ENCODE results near the gene LMNB1. TPM values are rescaled to one million over a fixed set of nuclear protein-coding genes. Genes with fewer than 3 reads are reported as not detected.

LMNB1 gene
- total and polyA plus RNA-seq, 4 donors = 5.1 to 40.3 (median 21.8) TPM

GRCh38 chr5:126745259-126745992 lies 31.5 kb upstream of the LMNB1 start:
- no peak overlapping the region for H3K27ac ChIP-seq (ENCODE audit: low read depth in 1 of 2, low read length in 1 of 2)
- 75 to 82% methylated on average over 7 of the region's 7 CpGs for WGBS, 2 donors
- H3K27me3 ChIP-seq (ENCODE audit: control insufficient read depth in 3 of 3, insufficient read depth in 3 of 3, low read length in 2 of 3) = no peaks in the 10 kb centered on the region

GRCh38 chr5:126746290-126746689 lies 30.6 kb upstream of the LMNB1 start:
- TF ChIP-seq CTCF (IDR thresholded peaks at IDR 0.05; ENCODE audit: control extremely low read depth, extremely low read depth) = no peak
- DNase-seq (no peak), ATAC-seq (ENCODE audit: insufficient read depth, low FRiP score) (no peak)
- no peak overlapping the region for H3K9ac ChIP-seq (ENCODE audit: insufficient read depth in 1 of 2, low read length in 2 of 2)
- no peaks in the 10 kb centered on the region for H3K9me3 ChIP-seq (ENCODE audit: control insufficient read depth in 4 of 4, insufficient read depth in 3 of 4, low read length in 3 of 4)
- H3K36me3 ChIP-seq (ENCODE audit: control insufficient read depth in 4 of 4, insufficient read depth in 4 of 4, low read length in 4 of 4) = no peaks in the 10 kb centered on the region
- no peaks in the 10 kb centered on the region for H3K4me1 ChIP-seq (ENCODE audit: control insufficient read depth in 5 of 5, insufficient read depth in 5 of 5, low read length in 5 of 5)
- no peak overlapping the region for H3K27ac ChIP-seq (ENCODE audit: low read depth in 1 of 2, low read length in 1 of 2)
- H3K27me3 ChIP-seq (ENCODE audit: control insufficient read depth in 3 of 3, insufficient read depth in 3 of 3, low read length in 2 of 3) = no peaks in the 10 kb centered on the region
- no peak overlapping the region for H3K4me3 ChIP-seq

More at GRCh38 chr5:126745259-126745992, 31.5 kb upstream of the LMNB1 start:
- Histone ChIP-seq H3K9ac (ENCODE audit: insufficient read depth in 1 of 2, low read length in 2 of 2) (no peak overlapping the region), H3K36me3 (ENCODE audit: control insufficient read depth in 4 of 4, insufficient read depth in 4 of 4, low read length in 4 of 4) (no peaks in the 10 kb centered on the region), H3K9me3 (ENCODE audit: control insufficient read depth in 4 of 4, insufficient read depth in 3 of 4, low read length in 3 of 4) (no peaks in the 10 kb centered on the region), H3K4me1 (ENCODE audit: control insufficient read depth in 5 of 5, insufficient read depth in 5 of 5, low read length in 5 of 5) (no peaks in the 10 kb centered on the region), H3K4me3 (no peak overlapping the region)
- no peak for TF ChIP-seq CTCF (IDR thresholded peaks at IDR 0.05; ENCODE audit: control extremely low read depth, extremely low read depth)
- ATAC-seq (ENCODE audit: insufficient read depth, low FRiP score) (no peak), DNase-seq (no peak)

- Histone ChIP-seq H3K4me3 (no peak overlapping the region), H3K9ac (ENCODE audit: insufficient read depth in 1 of 2, low read length in 2 of 2) (no peak overlapping the region), H3K9me3 (ENCODE audit: control insufficient read depth in 4 of 4, insufficient read depth in 3 of 4, low read length in 3 of 4) (no peaks in the 10 kb centered on the region), H3K27me3 (ENCODE audit: control insufficient read depth in 3 of 3, insufficient read depth in 3 of 3, low read length in 2 of 3) (no peaks in the 10 kb centered on the region), H3K27ac (ENCODE audit: low read depth in 1 of 2, low read length in 1 of 2) (no peak overlapping the region), H3K4me1 (ENCODE audit: control insufficient read depth in 5 of 5, insufficient read depth in 5 of 5, low read length in 5 of 5) (no peaks in the 10 kb centered on the region), H3K36me3 (ENCODE audit: control insufficient read depth in 4 of 4, insufficient read depth in 4 of 4, low read length in 4 of 4) (no peaks in the 10 kb centered on the region)
- DNase-seq (no peak), ATAC-seq (ENCODE audit: insufficient read depth, low FRiP score) (no peak)
- 68 to 82% methylated on average over 3 of the region's 5 CpGs for WGBS, 2 donors
- no peak for TF ChIP-seq CTCF (IDR thresholded peaks at IDR 0.05; ENCODE audit: control extremely low read depth, extremely low read depth)
Measured at GRCh38 chr5:126752081-126752785, 24.7 kb upstream of the LMNB1 start.

Measured in lung (tissue), 12 donors.